Measurements from ENCODE around the gene PREX1. TPM values are rescaled to one million over a fixed set of nuclear protein-coding genes. Genes with fewer than 3 reads are reported as not detected.

PREX1 gene
- total and polyA plus RNA-seq, 2 donors (not counting 3 experiments of a cell fraction or from before 2014, with no cell fraction given) = 51.3 to 72.9 TPM

DNA sequence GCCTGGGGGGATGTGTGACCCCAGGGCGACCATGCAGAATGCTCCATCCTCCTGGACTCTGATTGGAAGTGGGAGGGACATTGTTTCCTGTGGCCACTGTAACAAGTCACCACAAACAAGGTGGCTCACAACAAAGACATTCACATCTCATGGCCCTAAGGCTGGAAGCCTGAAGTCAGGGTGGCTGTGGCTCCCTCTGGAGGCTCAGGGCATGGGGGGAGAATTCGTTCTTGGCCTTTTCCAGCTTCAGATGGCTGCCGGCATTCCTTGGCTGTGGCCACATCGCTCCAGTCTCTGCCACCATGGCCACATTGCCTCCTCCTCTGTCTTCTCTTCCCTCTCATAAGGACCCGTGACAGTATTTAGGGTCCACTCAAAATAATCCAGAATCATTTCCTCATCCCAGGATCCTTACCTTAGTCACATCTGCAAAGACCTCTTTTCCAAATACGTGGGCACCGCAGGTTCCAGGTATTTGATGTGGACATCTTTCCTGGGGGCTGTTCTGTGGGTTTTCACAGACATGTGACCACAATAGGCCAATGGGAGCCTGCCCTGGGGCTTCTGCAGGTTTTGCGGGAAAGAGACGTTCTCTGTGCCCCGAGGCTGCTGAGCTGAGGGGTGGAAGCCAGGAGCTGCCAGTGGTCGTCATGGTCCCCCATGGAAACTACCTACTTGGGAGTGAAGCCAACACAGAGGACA lies 249.3 kb downstream of the PREX1 start:
- H2AFZ ChIP-seq (ENCODE audit: low read depth, low read length) = no peak overlapping the region
- no peaks in the 10 kb centered on the region for H3K9me1 ChIP-seq (replicated peaks; ENCODE audit: control insufficient read depth, extremely low read depth, insufficient read depth, low read length)
- H3K36me3 ChIP-seq (ENCODE audit: control insufficient read depth in 2 of 2, extremely low read depth in 1 of 2, insufficient read depth in 2 of 2, low read length in 2 of 2) = no peaks in the 10 kb centered on the region
- no peak overlapping the region for H3K27ac ChIP-seq (ENCODE audit: insufficient read depth, low read depth, low read length)
- dilution Hi-C loops (cut with MboI; ENCODE audit: extremely low pct_ligation_motif_present, low sequenced_read_pairs) = no loop called here
- no peak for DNase-seq (ENCODE audit: low read depth, low spot score)
- intact Hi-C loops (cut with micrococcal nuclease) = no loop called here
- no peak overlapping the region for H3K4me3 ChIP-seq (replicated peaks in 1 of 3; ENCODE audit: insufficient read depth in 1 of 3, low read depth in 1 of 3, low read length in 3 of 3)
- ChIA-PET POLR2A (no interaction called here), CTCF (no interaction called here)
- H3K9ac ChIP-seq (replicated peaks; ENCODE audit: extremely low read depth, insufficient read depth, low read length) = no peak overlapping the region
- no peaks in the 10 kb centered on the region for H4K20me1 ChIP-seq (replicated peaks; ENCODE audit: control insufficient read depth, extremely low read depth, insufficient read depth, low read length)
- no peaks in the 10 kb centered on the region for H3K4me1 ChIP-seq (ENCODE audit: control insufficient read depth, extremely low read depth, insufficient read depth, low read length)
- no peaks in the 10 kb centered on the region for H3K79me2 ChIP-seq (ENCODE audit: control insufficient read depth, insufficient read depth, low read length)
- no peaks in the 10 kb centered on the region for H3K9me3 ChIP-seq (replicated peaks; ENCODE audit: control insufficient read depth, insufficient read depth, low read length)
- TF ChIP-seq GATA2 (IDR thresholded peaks at IDR 0.05; ENCODE audit: insufficient read depth, insufficient read length, low read depth, low read length) (no peak), EZH2 (IDR thresholded peaks at IDR 0.05; ENCODE audit: borderline replicate concordance, low read depth, low read length, severe bottlenecking) (no peak), POLR2A (IDR thresholded peaks at IDR 0.05; ENCODE audit: low read depth, low read length) (no peak), JUN (IDR thresholded peaks at IDR 0.05; ENCODE audit: borderline replicate concordance, insufficient read depth, insufficient read length, low read depth) (no peak), POLR2AphosphoS5 (IDR thresholded peaks at IDR 0.05; ENCODE audit: insufficient read depth, low read depth, low read length) (no peak), MYC (IDR thresholded peaks at IDR 0.05; ENCODE audit: low read depth, low read length) (no peak), FOS (IDR thresholded peaks at IDR 0.05; ENCODE audit: borderline replicate concordance, insufficient read depth, low read length) (no peak)
- TF ChIP-seq, protein P1, sequence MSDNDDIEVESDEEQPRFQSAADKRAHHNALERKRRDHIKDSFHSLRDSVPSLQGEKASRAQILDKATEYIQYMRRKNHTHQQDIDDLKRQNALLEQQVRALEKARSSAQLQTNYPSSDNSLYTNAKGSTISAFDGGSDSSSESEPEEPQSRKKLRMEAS (IDR thresholded peaks at IDR 0.05; ENCODE audit: insufficient read depth, insufficient read length) = no peak
- TF ChIP-seq, protein P2, sequence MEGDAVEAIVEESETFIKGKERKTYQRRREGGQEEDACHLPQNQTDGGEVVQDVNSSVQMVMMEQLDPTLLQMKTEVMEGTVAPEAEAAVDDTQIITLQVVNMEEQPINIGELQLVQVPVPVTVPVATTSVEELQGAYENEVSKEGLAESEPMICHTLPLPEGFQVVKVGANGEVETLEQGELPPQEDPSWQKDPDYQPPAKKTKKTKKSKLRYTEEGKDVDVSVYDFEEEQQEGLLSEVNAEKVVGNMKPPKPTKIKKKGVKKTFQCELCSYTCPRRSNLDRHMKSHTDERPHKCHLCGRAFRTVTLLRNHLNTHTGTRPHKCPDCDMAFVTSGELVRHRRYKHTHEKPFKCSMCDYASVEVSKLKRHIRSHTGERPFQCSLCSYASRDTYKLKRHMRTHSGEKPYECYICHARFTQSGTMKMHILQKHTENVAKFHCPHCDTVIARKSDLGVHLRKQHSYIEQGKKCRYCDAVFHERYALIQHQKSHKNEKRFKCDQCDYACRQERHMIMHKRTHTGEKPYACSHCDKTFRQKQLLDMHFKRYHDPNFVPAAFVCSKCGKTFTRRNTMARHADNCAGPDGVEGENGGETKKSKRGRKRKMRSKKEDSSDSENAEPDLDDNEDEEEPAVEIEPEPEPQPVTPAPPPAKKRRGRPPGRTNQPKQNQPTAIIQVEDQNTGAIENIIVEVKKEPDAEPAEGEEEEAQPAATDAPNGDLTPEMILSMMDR (IDR thresholded peaks at IDR 0.05; ENCODE audit: extremely low read depth in 1 of 2, insufficient read depth in 1 of 2, low read depth in 1 of 2, low read length in 2 of 2) = no peak
- no peak for FAIRE-seq
- no peak overlapping the region for H3K4me2 ChIP-seq (ENCODE audit: insufficient read depth, low read length)
- BruUV-seq (replicated peaks) = no TSS peak
- peaks cover 0 to 2% of the 10 kb centered on the region in 2 experiments for H3K27me3 ChIP-seq (ENCODE audit: control insufficient read depth in 2 of 2, insufficient read depth in 2 of 2, low read length in 2 of 2)
